ENCODE measurements around the gene SRGAP1. TPM values are rescaled to one million over a fixed set of nuclear protein-coding genes. Genes with fewer than 3 reads are reported as not detected.

The SRGAP1 gene
- polyA plus RNA-seq, 1 donor from 2014 or later, result 4.8 TPM

GRCh38 chr12:64028541-64028940, 184.0 kb downstream of the SRGAP1 start:
- no peak for TF ChIP-seq RAD21 (conservative IDR thresholded peaks at IDR 0.05)
- no peak for TF ChIP-seq EP300 (conservative IDR thresholded peaks at IDR 0.05; ENCODE audit: poor library complexity, severe bottlenecking)
- no peak for TF ChIP-seq SMC3 (conservative IDR thresholded peaks at IDR 0.05; ENCODE audit: poor library complexity)
- no peaks in the 10 kb centered on the region for H3K27me3 ChIP-seq (ENCODE audit: insufficient read depth, low read depth, low read length)
- H3K27ac ChIP-seq (ENCODE audit: low read length), result no peak overlapping the region
- no peak overlapping the region for H3K4me3 ChIP-seq (ENCODE audit: low read length)
- H3F3A ChIP-seq (ENCODE audit: insufficient read depth, low read length, poor library complexity, severe bottlenecking), result no peaks in the 10 kb centered on the region
- H3K36me3 ChIP-seq (ENCODE audit: insufficient read depth, low read length), result no peaks in the 10 kb centered on the region
- H4K20me1 ChIP-seq (ENCODE audit: insufficient read depth), result no peaks in the 10 kb centered on the region
- H3K79me2 ChIP-seq (replicated peaks; ENCODE audit: insufficient read depth, low read length), result no peaks in the 10 kb centered on the region
- H3K9me2 ChIP-seq (ENCODE audit: insufficient read depth, low read length), result no peaks in the 10 kb centered on the region
- no peak overlapping the region for H3K9ac ChIP-seq (ENCODE audit: low read length)
- H3K4me2 ChIP-seq (ENCODE audit: low read length), result no peak overlapping the region
- no peaks in the 10 kb centered on the region for H3K9me3 ChIP-seq (ENCODE audit: low read length)
- H2AFZ ChIP-seq (ENCODE audit: low read depth, low read length), result no peak overlapping the region

GRCh38 chr12:64029013-64029857, 184.7 kb downstream of the SRGAP1 start:
- no peak overlapping the region for H3K4me2 ChIP-seq (ENCODE audit: low read length)
- H3K79me2 ChIP-seq (replicated peaks; ENCODE audit: insufficient read depth, low read length), result no peaks in the 10 kb centered on the region
- no peaks in the 10 kb centered on the region for H3K9me3 ChIP-seq (ENCODE audit: low read length)
- no peaks in the 10 kb centered on the region for H3F3A ChIP-seq (ENCODE audit: insufficient read depth, low read length, poor library complexity, severe bottlenecking)
- H2AFZ ChIP-seq (ENCODE audit: low read depth, low read length), result no peak overlapping the region
- no peak overlapping the region for H3K9ac ChIP-seq (ENCODE audit: low read length)
- no peaks in the 10 kb centered on the region for H3K36me3 ChIP-seq (ENCODE audit: insufficient read depth, low read length)
- H3K4me3 ChIP-seq (ENCODE audit: low read length), result no peak overlapping the region
- H4K20me1 ChIP-seq (ENCODE audit: insufficient read depth), result no peaks in the 10 kb centered on the region
- H3K9me2 ChIP-seq (ENCODE audit: insufficient read depth, low read length), result no peaks in the 10 kb centered on the region
- H3K27ac ChIP-seq (ENCODE audit: low read length), result no peak overlapping the region
- TF ChIP-seq POLR2AphosphoS5 (IDR thresholded peaks at IDR 0.05) (no peak), SMC3 (conservative IDR thresholded peaks at IDR 0.05; ENCODE audit: poor library complexity) (no peak), RAD21 (conservative IDR thresholded peaks at IDR 0.05) (no peak), EZH2 (IDR thresholded peaks at IDR 0.05; ENCODE audit: borderline replicate concordance, insufficient read depth, low read length, poor library complexity, severe bottlenecking) (no peak), TAF1 (IDR thresholded peaks at IDR 0.05; ENCODE audit: low read depth) (no peak), REST (IDR thresholded peaks at IDR 0.05; ENCODE audit: borderline replicate concordance) (no peak), CTCF (IDR thresholded peaks at IDR 0.05; ENCODE audit: poor library complexity, severe bottlenecking) (no peak), MXI1 (conservative IDR thresholded peaks at IDR 0.05; ENCODE audit: poor library complexity, severe bottlenecking) (no peak), EP300 (conservative IDR thresholded peaks at IDR 0.05; ENCODE audit: poor library complexity, severe bottlenecking) (no peak)
- H3K27me3 ChIP-seq (ENCODE audit: insufficient read depth, low read depth, low read length), result no peaks in the 10 kb centered on the region

Data from neural cell (in vitro differentiated cells).